CD4-positive, alpha-beta T cell treated with Interferon alpha-2 for 1 hour (primary cell): ENCODE data around the gene KCNH4.
A peak's percentile ranks its signal among the peaks of the same experiment; 100 is the strongest.

Experiments
- DNase-seq, 2 donors: peaks; one replicate each; pipeline ENCODE4 v3.0.0-alpha.2; 2020 to 2022

KCNH4 gene

GRCh38 chr17:42116705-42117396, 64.1 kb downstream of the KCNH4 start:
- DNase-seq = peak; percentile 87 to 91

- DNase-seq = no peak
These were observed 66.8 kb downstream of the KCNH4 start for GRCh38 chr17:42114118-42114517.

GRCh38 chr17:42113293-42114069, 67.5 kb downstream of the KCNH4 start:
- DNase-seq = no peak

- DNase-seq = peak; percentile 94 to 96
These were observed 68.3 kb downstream of the KCNH4 start, which contains the start of gene DHX58 for GRCh38 chr17:42112552-42113176. TSS of gene DHX58 (minus strand) at chr17:42112714. CDS start at chr17:42111892, 822 bp downstream.

- peak; percentile 66 to 75 for DNase-seq
These were observed 68.9 kb downstream of the KCNH4 start for GRCh38 chr17:42111871-42112551.

- DNase-seq = peak in 1 of 2 donors; percentile 13
These were observed 69.7 kb downstream of the KCNH4 start for GRCh38 chr17:42111265-42111636.

GRCh38 chr17:42110301-42111264, 70.4 kb downstream of the KCNH4 start:
- peak in 1 of 2 donors; percentile 19 for DNase-seq

GRCh38 chr17:42109086-42109485, 71.9 kb downstream of the KCNH4 start:
- no peak for DNase-seq

GRCh38 chr17:42107597-42108576, 73.1 kb downstream of the KCNH4 start:
- peak; percentile 92 for DNase-seq

GRCh38 chr17:42107124-42107523, 73.8 kb downstream of the KCNH4 start:
- no peak for DNase-seq
